Mesenchymal stem cell (in vitro differentiated cells and primary cell): Measurements from ENCODE around the gene SLC6A17.

Experiments used
- DNase-seq: peaks from one replicate; pipeline ENCODE4 v3.0.0-alpha.2; 2013
- H2AFZ ChIP-seq: one replicate; pipeline ENCODE4 v1.6.1; 2013; ENCODE audit warnings: low read depth, mild to moderate bottlenecking, control low read depth, inconsistent platforms, low read length, moderate library complexity
- H2AK5ac ChIP-seq: 2 replicates; pipeline ENCODE4 v1.6.1; 2013; ENCODE audit warnings: low read length, moderate library complexity, mild to moderate bottlenecking, inconsistent platforms; ENCODE audit not compliant: severe bottlenecking
- H2BK120ac ChIP-seq: one replicate; pipeline ENCODE4 v1.6.1; 2013; ENCODE audit warnings: low read depth, mild to moderate bottlenecking, inconsistent platforms, low read length, moderate library complexity
- H2BK12ac ChIP-seq, 2 experiments: one replicate each; pipeline ENCODE4 v1.6.1; 2013; ENCODE audit warnings: inconsistent platforms in 2 of 2, low read length in 2 of 2, mild to moderate bottlenecking in 2 of 2, moderate library complexity in 2 of 2, control low read depth in 1 of 2
- H2BK15ac ChIP-seq: one replicate; pipeline ENCODE4 v1.6.1; 2013; ENCODE audit warnings: mild to moderate bottlenecking, low read depth, inconsistent platforms; ENCODE audit not compliant: poor library complexity, severe bottlenecking
- H2BK5ac ChIP-seq: 2 replicates; pipeline ENCODE4 v1.6.1; 2013; ENCODE audit warnings: low read depth, mild to moderate bottlenecking, low read length, control low read depth, inconsistent platforms; ENCODE audit not compliant: poor library complexity, severe bottlenecking
- H3K14ac ChIP-seq, 2 experiments: one replicate each; pipeline ENCODE4 v1.6.1; 2013; ENCODE audit warnings: inconsistent platforms in 2 of 2, low read length in 2 of 2, control low read depth in 1 of 2, mild to moderate bottlenecking in 1 of 2, moderate library complexity in 1 of 2
- H3K18ac ChIP-seq, 2 experiments: one replicate each; pipeline ENCODE4 v1.6.1; 2013; ENCODE audit warnings: inconsistent platforms in 2 of 2, low read length in 2 of 2, control low read depth in 1 of 2, low read depth in 1 of 2, mild to moderate bottlenecking in 1 of 2
- H3K23ac ChIP-seq, 2 experiments: one replicate each; pipeline ENCODE4 v1.6.1; 2013; ENCODE audit warnings: inconsistent platforms in 2 of 2, low read length in 2 of 2, mild to moderate bottlenecking in 2 of 2, moderate library complexity in 2 of 2, control low read depth in 1 of 2
- H3K27ac ChIP-seq: 2 replicates; pipeline ENCODE4 v1.5.1; 2013; ENCODE audit warnings: mild to moderate bottlenecking, moderate library complexity, low read length, control low read depth, inconsistent platforms; ENCODE audit not compliant: poor library complexity, severe bottlenecking
- H3K27me3 ChIP-seq, 2 experiments: 2 replicates each; pipeline versions ENCODE4 v1.6.1 to v1.7.0; 2013; ENCODE audit warnings: low read length in 2 of 2, mild to moderate bottlenecking in 2 of 2, moderate library complexity in 2 of 2, control low read depth in 1 of 2, inconsistent platforms in 1 of 2; ENCODE audit not compliant: control insufficient read depth in 1 of 2, insufficient read depth in 1 of 2
- H3K36me3 ChIP-seq, 2 experiments: 2 replicates each; pipeline versions ENCODE4 v1.6.1 to v1.7.0; 2013; ENCODE audit warnings: low read length in 2 of 2, control low read depth in 1 of 2, inconsistent platforms in 1 of 2, low read depth in 1 of 2, mild to moderate bottlenecking in 1 of 2; ENCODE audit not compliant: insufficient read depth in 2 of 2, control insufficient read depth in 1 of 2
- H3K4ac ChIP-seq, 2 experiments: one replicate each; pipeline ENCODE4 v1.6.1; 2013; ENCODE audit warnings: inconsistent platforms in 2 of 2, low read length in 2 of 2, mild to moderate bottlenecking in 2 of 2, moderate library complexity in 2 of 2, control low read depth in 1 of 2, low read depth in 1 of 2
- H3K4me1 ChIP-seq: 2 replicates; pipeline ENCODE4 v1.6.1; 2013; ENCODE audit warnings: low read depth, low read length, control low read depth; ENCODE audit not compliant: control insufficient read depth, insufficient read depth
- H3K4me2 ChIP-seq: 2 replicates; pipeline ENCODE4 v1.6.1; 2013; ENCODE audit warnings: low read length, mild to moderate bottlenecking, inconsistent platforms; ENCODE audit not compliant: poor library complexity, severe bottlenecking
- H3K4me3 ChIP-seq, 2 experiments: 2 replicates each; pipeline versions ENCODE4 v1.5.1 to v1.7.0; 2013; ENCODE audit warnings: low read length in 2 of 2, mild to moderate bottlenecking in 2 of 2, control low read depth in 1 of 2, low read depth in 1 of 2; ENCODE audit not compliant: insufficient read depth in 1 of 2
- H3K79me1 ChIP-seq: replicated peaks from 2 replicates; pipeline ENCODE4 v1.6.1; 2013; ENCODE audit warnings: mild to moderate bottlenecking, control low read depth, low read length, inconsistent platforms; ENCODE audit not compliant: poor library complexity, severe bottlenecking
- H3K9ac ChIP-seq: 2 replicates; pipeline ENCODE4 v1.7.0; 2013; ENCODE audit warnings: mild to moderate bottlenecking, low read length, moderate library complexity
- H3K9me3 ChIP-seq: 2 replicates; pipeline ENCODE4 v1.7.0; 2013; ENCODE audit warnings: mild to moderate bottlenecking, low read length; ENCODE audit not compliant: control insufficient read depth
- H4K8ac ChIP-seq: one replicate; pipeline ENCODE4 v1.6.1; 2013; ENCODE audit warnings: inconsistent platforms, mild to moderate bottlenecking, low read length, moderate library complexity
- H4K91ac ChIP-seq: one replicate; pipeline ENCODE4 v1.6.1; 2013; ENCODE audit warnings: mild to moderate bottlenecking, low read length, inconsistent platforms
- WGBS: methylation state at CpG from one replicate; pipeline ENCODE4 v1.1.7; 2013; ENCODE audit warnings: mixed read lengths; 5-methylcytosine and 5-hydroxymethylcytosine counted together

SLC6A17 gene

GRCh38 chr1:110196917-110197765, 46.8 kb downstream of the SLC6A17 start:
- H3K18ac ChIP-seq = no peak overlapping the region
- H3K79me1 ChIP-seq = no peaks in the 10 kb centered on the region
- H3K4me1 ChIP-seq = peaks cover 8% of the 10 kb centered on the region
- H3K4ac ChIP-seq = no peak overlapping the region
- no peak overlapping the region for H2BK15ac ChIP-seq
- no peak overlapping the region for H2BK120ac ChIP-seq
- H3K23ac ChIP-seq = no peak overlapping the region
- no peak overlapping the region for H3K4me2 ChIP-seq
- H2AFZ ChIP-seq = no peak overlapping the region
- no peak overlapping the region for H2BK5ac ChIP-seq
- H3K9ac ChIP-seq = no peak overlapping the region
- no peaks in the 10 kb centered on the region for H3K9me3 ChIP-seq
- WGBS = 53% methylated on average over 11 of the region's 12 CpGs
- no peak overlapping the region for H2AK5ac ChIP-seq
- no peak overlapping the region for H3K4me3 ChIP-seq
- no peak overlapping the region for H4K8ac ChIP-seq
- peaks cover 0 to 4% of the 10 kb centered on the region in 2 experiments for H3K27me3 ChIP-seq
- no peak overlapping the region for H3K14ac ChIP-seq
- peak; percentile 48 for DNase-seq
- no peak overlapping the region for H4K91ac ChIP-seq
- H3K27ac ChIP-seq = no peak overlapping the region
- H3K36me3 ChIP-seq = no peaks in the 10 kb centered on the region
- H2BK12ac ChIP-seq = no peak overlapping the region

GRCh38 chr1:110197905-110198629, 47.8 kb downstream of the SLC6A17 start:
- Histone ChIP-seq H3K4ac (no peak overlapping the region), H2BK15ac (no peak overlapping the region), H3K4me3 (no peak overlapping the region), H3K27me3 (peaks cover 0 to 4% of the 10 kb centered on the region in 2 experiments), H3K79me1 (no peaks in the 10 kb centered on the region), H3K18ac (no peak overlapping the region), H2BK120ac (no peak overlapping the region), H4K8ac (no peak overlapping the region), H2BK5ac (no peak overlapping the region), H3K4me1 (peaks cover 8% of the 10 kb centered on the region), H2AFZ (no peak overlapping the region), H2AK5ac (no peak overlapping the region), H2BK12ac (no peak overlapping the region), H3K9ac (no peak overlapping the region), H3K36me3 (no peaks in the 10 kb centered on the region), H3K27ac (no peak overlapping the region), H3K9me3 (no peaks in the 10 kb centered on the region), H3K4me2 (no peak overlapping the region), H3K14ac (peak overlapping the region in 1 of 2 experiments; percentile 18), H4K91ac (no peak overlapping the region), H3K23ac (no peak overlapping the region)
- no peak for DNase-seq
- 88% methylated on average over 23 of the region's 23 CpGs for WGBS

- H2BK15ac ChIP-seq = no peak overlapping the region
- H2BK12ac ChIP-seq = no peak overlapping the region
Observed at GRCh38 chr1:110198746-110199145, 48.5 kb downstream of the SLC6A17 start.

GRCh38 chr1:110200190-110200589, 49.9 kb downstream of the SLC6A17 start:
- no peak overlapping the region for H4K8ac ChIP-seq

More at GRCh38 chr1:110198746-110199145, 48.5 kb downstream of the SLC6A17 start:
- no peak overlapping the region for H2BK5ac ChIP-seq
- no peak overlapping the region for H3K9ac ChIP-seq
- H2AK5ac ChIP-seq = no peak overlapping the region
- H3K4me2 ChIP-seq = no peak overlapping the region
- 93% methylated on average over 2 of the region's 2 CpGs for WGBS
- no peak overlapping the region for H3K18ac ChIP-seq
- no peaks in the 10 kb centered on the region for H3K79me1 ChIP-seq
- H3K9me3 ChIP-seq = no peaks in the 10 kb centered on the region
- no peak overlapping the region for H3K23ac ChIP-seq
- H4K8ac ChIP-seq = no peak overlapping the region
- no peak overlapping the region for H3K14ac ChIP-seq
- peaks cover 8% of the 10 kb centered on the region for H3K4me1 ChIP-seq
- no peak overlapping the region for H3K4ac ChIP-seq
- no peak for DNase-seq
- no peak overlapping the region for H3K27ac ChIP-seq
- H2AFZ ChIP-seq = no peak overlapping the region
- H2BK120ac ChIP-seq = no peak overlapping the region
- no peak overlapping the region for H3K4me3 ChIP-seq
- H3K27me3 ChIP-seq = peaks cover 0 to 4% of the 10 kb centered on the region in 2 experiments
- no peaks in the 10 kb centered on the region for H3K36me3 ChIP-seq
- no peak overlapping the region for H4K91ac ChIP-seq

More at GRCh38 chr1:110200190-110200589, 49.9 kb downstream of the SLC6A17 start:
- H3K27me3 ChIP-seq = peaks cover 0 to 4% of the 10 kb centered on the region in 2 experiments
- H3K9ac ChIP-seq = no peak overlapping the region
- H3K9me3 ChIP-seq = no peaks in the 10 kb centered on the region
- H3K4ac ChIP-seq = no peak overlapping the region
- H3K4me2 ChIP-seq = no peak overlapping the region
- H2BK15ac ChIP-seq = no peak overlapping the region
- H3K79me1 ChIP-seq = no peaks in the 10 kb centered on the region
- H2BK5ac ChIP-seq = no peak overlapping the region
- H3K27ac ChIP-seq = no peak overlapping the region
- WGBS = 38% methylated on average over 2 of the region's 2 CpGs
- no peaks in the 10 kb centered on the region for H3K36me3 ChIP-seq
- H2AK5ac ChIP-seq = no peak overlapping the region
- H3K4me1 ChIP-seq = peaks cover 8% of the 10 kb centered on the region
- no peak overlapping the region for H3K4me3 ChIP-seq
- H3K18ac ChIP-seq = no peak overlapping the region
- H3K23ac ChIP-seq = no peak overlapping the region
- no peak for DNase-seq
- H3K14ac ChIP-seq = no peak overlapping the region
- no peak overlapping the region for H2BK120ac ChIP-seq
- H2AFZ ChIP-seq = no peak overlapping the region
- no peak overlapping the region for H4K91ac ChIP-seq
- no peak overlapping the region for H2BK12ac ChIP-seq
